GM12878 (cell line): Measurements from ENCODE around the gene MEAK7. TPM values are rescaled to one million over a fixed set of nuclear protein-coding genes. Genes with fewer than 3 reads are reported as not detected.

Experiments
- CEBPZ ChIP-seq: fragments of 150-350 bp; IDR thresholded peaks from 2 replicates; pipeline ENCODE4 v1.6.1; 2016; ENCODE audit warnings: low read depth, low read length
- CHD2 ChIP-seq: IDR thresholded peaks from 2 replicates; pipeline ENCODE4 v1.6.1; 2011; ENCODE audit warnings: low read depth, low read length, improper control_type of control experiment, borderline replicate concordance
- CREB1 ChIP-seq: IDR thresholded peaks from 2 replicates; pipeline ENCODE4 v1.6.1; 2012; ENCODE audit warnings: low read depth, mild to moderate bottlenecking, inconsistent platforms
- CUX1 ChIP-seq: IDR thresholded peaks from 2 replicates; pipeline ENCODE4 v1.6.1; 2012; ENCODE audit warnings: improper control_type of control experiment, low read depth, low read length; ENCODE audit not compliant: insufficient replicate concordance
- E4F1 ChIP-seq: fragments of 450-650 bp; IDR thresholded peaks from 2 replicates; pipeline ENCODE4 v1.6.1; 2018; ENCODE audit warnings: borderline replicate concordance, mild to moderate bottlenecking; ENCODE audit not compliant: partially characterized antibody
- ETV6 ChIP-seq, 2 experiments: fragments of 450-650 bp in 1 of 2; IDR thresholded peaks in 1 of 2; conservative IDR thresholded peaks in 1 of 2; 2 replicates each; pipeline ENCODE4 v1.6.1; 2014; ENCODE audit warnings: antibody characterized with exemption in 1 of 2, borderline replicate concordance in 1 of 2, low read depth in 1 of 2, mild to moderate bottlenecking in 1 of 2, moderate library complexity in 1 of 2
- MYC ChIP-seq: IDR thresholded peaks from 2 replicates; pipeline ENCODE4 v1.6.1; 2011; ENCODE audit warnings: mild to moderate bottlenecking, low read length, moderate library complexity, inconsistent platforms; ENCODE audit not compliant: insufficient read depth, insufficient replicate concordance, insufficient read length, severe bottlenecking
- NBN ChIP-seq: fragments of 450-650 bp; IDR thresholded peaks from 2 replicates; pipeline ENCODE4 v1.6.1; 2016
- POU2F2 ChIP-seq: IDR thresholded peaks from 3 replicates; pipeline ENCODE4 v1.6.1; 2011; ENCODE audit warnings: low read depth, mild to moderate bottlenecking, low read length, borderline replicate concordance
- RUNX3 ChIP-seq: IDR thresholded peaks from 2 replicates; pipeline ENCODE4 v1.6.1; 2012; ENCODE audit warnings: low read length, inconsistent platforms
- USF2 ChIP-seq: IDR thresholded peaks from 2 replicates; pipeline ENCODE4 v1.6.1; 2011; ENCODE audit warnings: low read depth, low read length, improper control_type of control experiment, borderline replicate concordance
- ZNF687 ChIP-seq: fragments of 450-650 bp; IDR thresholded peaks from 2 replicates; pipeline ENCODE4 v1.6.1; 2017; ENCODE audit warnings: mild to moderate bottlenecking, moderate library complexity
- polyA plus RNA-seq, 11 experiments: library from polyadenylated mRNA; depleted of rRNA in 4 of 11; unstranded in 6 of 11; stranded (reverse) in 5 of 11; fragments of >200 nt; fragmentation: Nextera tagmentation in 4 of 11; fragmentation: Illumina TruSeq in 1 of 11; extraction: Ambion mirVana in 4 of 11; extraction: Trizol in 1 of 11; gene quantifications; 1 replicate in 1 of 11; 2 replicates in 10 of 11; pipeline versions ENCODE4 v1.2.1 to v1.2.3, GENCODE V29; 2011 to 2016; ENCODE audit warnings: inconsistent platforms in 2 of 11, missing spikeins in 2 of 11, low read depth in 1 of 11
- total RNA-seq, 4 experiments: library from RNA; depleted of rRNA in 3 of 4; stranded (reverse); fragments of >200 nt in 3 of 4; fragmentation: Illumina TruSeq in 1 of 4; extraction: Trizol in 1 of 4; gene quantifications; 2 replicates each; pipeline versions ENCODE4 v1.2.1 to v1.2.3, GENCODE V29; 2013 to 2021

Gene MEAK7
- total and polyA plus RNA-seq, 10 of the 15 experiments (the other 5 are each of a cell fraction or from before 2014, with no cell fraction given) = 1.4 to 11.9 (median 6.4) TPM

- no peak for TF ChIP-seq ZNF687
- no peak for TF ChIP-seq NBN
- no peak for TF ChIP-seq POU2F2
- TF ChIP-seq CREB1 = 0 out of 2 replicates have a peak, but pooled peaks have one; percentile 31
- TF ChIP-seq MYC = no peak
- TF ChIP-seq ETV6 (conservative IDR thresholded peaks at IDR 0.05 in 1 of 2, IDR thresholded peaks at IDR 0.05 in 1 of 2; ENCODE audit: borderline replicate concordance in 1 of 2, low read depth in 1 of 2) = no peak
- no peak for TF ChIP-seq CEBPZ
- no peak for TF ChIP-seq USF2
- no peak for TF ChIP-seq CHD2
- TF ChIP-seq CUX1 = no peak
- peak; percentile 91 for TF ChIP-seq RUNX3
- TF ChIP-seq E4F1 = no peak
These were observed 4.0 kb upstream of the MEAK7 start (continued) for GRCh38 chr16:84508502-84508901.
